Measurements from ENCODE around the gene PDE4B.
"Not testable (repeated sequence)": the region's sequence is repeated elsewhere in the genome, so short reads cannot be mapped to it uniquely, and the experiment has no call there.

PDE4B gene

GRCh38 chr1:65985393-65986066 lies 192.8 kb downstream of the PDE4B start:
- no peak for DNase-seq (ENCODE audit: insufficient read length, low spot score)
- no peak for FAIRE-seq

- no peak for FAIRE-seq
- DNase-seq (ENCODE audit: insufficient read length, low spot score) = no peak
Measured at GRCh38 chr1:65986146-65986545, 193.5 kb downstream of the PDE4B start.

DNA sequence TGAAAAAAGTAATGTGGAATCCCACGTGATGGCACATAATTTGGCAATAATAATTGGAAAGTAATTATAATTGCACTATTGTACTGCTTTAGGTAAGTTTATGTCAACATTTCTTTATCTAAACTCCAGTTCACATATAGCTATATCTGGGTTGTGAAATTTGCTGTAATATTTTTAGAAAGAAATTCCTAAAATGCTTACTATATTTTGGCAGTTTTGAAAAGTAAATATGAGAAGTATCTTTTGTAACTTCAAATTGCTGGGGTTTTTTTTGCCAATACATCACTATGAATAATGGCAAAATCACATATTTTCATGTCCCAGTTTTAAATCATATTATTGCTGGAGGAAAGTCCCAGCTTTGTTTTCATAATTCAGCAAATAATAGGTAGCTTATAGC lies 197.5 kb downstream of the PDE4B start:
- no peak for FAIRE-seq
- no peak for DNase-seq (ENCODE audit: insufficient read length, low spot score)

GRCh38 chr1:65991694-65992093 lies 199.0 kb downstream of the PDE4B start:
- DNase-seq (ENCODE audit: insufficient read length, low spot score) (no peak), FAIRE-seq (no peak)

GRCh38 chr1:65992165-65992821 lies 199.6 kb downstream of the PDE4B start:
- no peak for FAIRE-seq
- DNase-seq (ENCODE audit: insufficient read length, low spot score) = no peak

GRCh38 chr1:65992831-65993271 lies 200.2 kb downstream of the PDE4B start:
- FAIRE-seq (no peak), DNase-seq (ENCODE audit: insufficient read length, low spot score) (no peak)

GRCh38 chr1:65994223-65994622 lies 201.5 kb downstream of the PDE4B start:
- DNase-seq (ENCODE audit: insufficient read length, low spot score) (no peak), FAIRE-seq (no peak)

- no peak for FAIRE-seq
- no peak for DNase-seq (ENCODE audit: insufficient read length, low spot score)
Measured at GRCh38 chr1:65995336-65995735, 202.6 kb downstream of the PDE4B start.

GRCh38 chr1:65995928-65996327 lies 203.2 kb downstream of the PDE4B start:
- DNase-seq (ENCODE audit: insufficient read length, low spot score) (no peak), FAIRE-seq (no peak)

- DNase-seq (ENCODE audit: insufficient read length, low spot score) (no peak), FAIRE-seq (no peak)
Measured at GRCh38 chr1:65997693-65998092, 205.0 kb downstream of the PDE4B start.

GRCh38 chr1:65998763-65999583 lies 206.3 kb downstream of the PDE4B start:
- DNase-seq (ENCODE audit: insufficient read length, low spot score) = no peak

DNA sequence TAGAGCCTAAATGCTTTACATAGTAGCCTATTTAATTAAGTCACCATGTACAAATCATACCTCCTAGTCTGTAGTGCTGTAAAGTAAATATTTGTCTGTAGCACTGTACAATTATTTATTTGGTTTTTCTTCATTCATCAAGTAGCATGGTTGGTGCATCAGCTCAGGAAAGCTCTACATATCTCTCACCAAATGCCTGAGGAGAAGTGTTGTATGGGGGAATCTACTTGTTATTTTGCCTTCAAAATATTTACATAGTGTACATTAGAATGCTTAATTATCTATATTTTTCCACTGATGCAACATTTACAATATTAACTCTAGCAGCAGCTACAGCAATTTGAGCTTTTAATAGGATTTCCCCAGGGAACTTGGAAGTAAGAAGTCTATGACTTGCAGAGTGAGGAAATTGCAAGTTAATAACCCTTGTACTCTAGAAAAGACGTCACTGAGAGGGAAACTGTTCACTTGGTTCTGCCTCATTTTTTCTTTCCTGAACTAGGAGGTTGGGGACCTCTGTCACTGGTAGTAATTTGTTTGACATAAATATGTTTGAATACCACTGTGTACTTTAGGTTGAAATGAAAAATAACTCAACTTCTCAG lies 207.4 kb downstream of the PDE4B start:
- no peak for DNase-seq (ENCODE audit: insufficient read length, low spot score)
- FAIRE-seq = no peak

More at GRCh38 chr1:65998763-65999583, 206.3 kb downstream of the PDE4B start:
- no peak for FAIRE-seq

DNA sequence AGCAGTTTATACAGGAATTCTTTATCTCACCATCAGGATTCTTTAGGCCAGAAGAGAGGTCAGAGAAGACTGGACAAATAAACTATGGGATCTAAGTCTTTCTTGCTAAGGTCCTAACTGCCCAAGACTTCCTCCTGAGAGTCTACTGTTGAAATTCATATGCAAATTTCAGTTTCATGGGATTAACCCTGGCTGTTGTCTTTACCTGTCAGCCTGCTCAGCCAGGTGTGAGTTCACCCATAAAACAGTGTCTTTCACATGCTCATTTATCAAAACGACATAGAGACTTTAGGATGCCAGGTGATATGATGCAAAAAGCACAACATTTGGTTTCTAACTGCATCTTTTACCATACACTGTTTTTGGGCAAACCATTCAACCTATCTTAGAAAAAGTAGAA lies 211.0 kb downstream of the PDE4B start:
- FAIRE-seq (no peak), DNase-seq (ENCODE audit: insufficient read length, low spot score) (no peak)

DNA sequence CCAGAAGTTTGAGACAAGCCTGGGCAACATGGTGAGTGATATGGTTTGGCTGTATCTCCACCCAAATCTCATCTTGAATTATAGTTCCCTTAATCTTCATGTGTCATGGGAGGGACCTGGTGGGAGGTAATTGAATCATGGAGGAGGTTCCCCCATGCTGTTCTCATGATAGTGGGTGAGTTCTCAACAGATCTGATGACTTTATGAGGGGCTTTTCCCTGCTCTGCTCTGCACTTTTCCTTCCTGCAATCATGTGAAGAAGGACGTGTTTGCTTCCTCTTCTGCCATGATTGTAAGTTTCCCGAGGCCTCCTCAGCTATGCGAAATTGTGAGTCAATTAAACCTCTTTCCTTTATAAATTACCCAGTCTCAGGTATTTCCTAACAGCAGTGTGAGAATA lies 213.8 kb downstream of the PDE4B start:
- not testable (repeated sequence) for DNase-seq (ENCODE audit: insufficient read length, low spot score); FAIRE-seq

GRCh38 chr1:66012106-66012784 lies 219.6 kb downstream of the PDE4B start:
- FAIRE-seq (no peak), DNase-seq (ENCODE audit: insufficient read length, low spot score) (no peak)

DNA sequence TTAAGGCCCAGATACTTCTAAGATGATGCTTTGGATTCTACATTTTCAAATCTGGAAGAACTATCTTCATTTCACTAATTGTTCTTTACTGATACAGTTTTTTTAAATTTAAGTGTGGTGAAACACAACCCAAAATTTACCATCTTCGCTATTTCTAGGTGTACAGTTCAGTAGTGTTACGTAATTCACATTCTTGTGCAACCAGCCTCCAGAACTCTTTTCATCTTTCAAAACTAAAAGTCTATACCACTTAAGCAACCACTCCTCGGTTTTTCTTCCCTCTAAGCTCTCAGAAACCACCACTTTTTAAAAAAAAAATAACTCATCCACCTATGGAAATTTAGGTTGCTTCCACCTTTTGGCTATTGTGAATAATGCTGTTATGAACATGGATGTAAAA lies 220.7 kb downstream of the PDE4B start:
- no peak for DNase-seq (ENCODE audit: insufficient read length, low spot score)
- FAIRE-seq = no peak

DNA sequence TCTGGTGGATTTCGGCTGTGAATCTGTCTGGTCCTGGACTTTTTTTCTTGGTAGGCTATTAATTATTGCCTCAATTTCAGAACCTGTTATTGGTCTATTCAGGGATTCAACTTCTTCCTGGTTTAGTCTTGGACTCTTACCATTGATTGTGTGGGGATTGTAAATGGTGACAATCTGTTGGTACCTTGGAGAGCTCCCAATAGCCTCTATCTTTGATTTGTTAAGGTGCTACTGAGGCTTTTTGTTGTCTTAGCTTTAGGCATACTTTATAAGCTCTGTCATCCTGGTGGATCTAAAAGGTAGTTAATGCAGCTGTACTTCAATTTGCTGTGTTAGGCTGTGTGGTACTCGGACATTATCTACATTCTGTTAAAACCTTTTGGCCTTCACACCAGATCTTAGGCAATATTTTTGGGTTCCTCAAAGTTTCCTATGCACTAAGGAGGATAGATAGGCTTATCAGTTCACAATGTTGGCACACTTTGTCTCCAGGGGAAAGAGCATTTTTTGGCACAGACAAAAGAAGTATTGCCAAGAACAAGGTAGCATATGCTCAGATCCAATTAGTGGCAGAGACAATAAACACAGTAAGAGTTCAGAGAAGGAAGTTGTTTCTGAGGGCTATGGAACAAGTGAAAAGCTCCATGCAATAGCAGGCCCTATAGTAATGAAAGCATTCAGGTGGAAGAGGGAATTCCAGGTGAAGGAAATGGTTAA lies 230.4 kb downstream of the PDE4B start:
- FAIRE-seq (no peak), DNase-seq (ENCODE audit: insufficient read length, low spot score) (no peak)

GRCh38 chr1:66025188-66025587 lies 232.5 kb downstream of the PDE4B start:
- FAIRE-seq (no peak), DNase-seq (ENCODE audit: insufficient read length, low spot score) (no peak)

DNA sequence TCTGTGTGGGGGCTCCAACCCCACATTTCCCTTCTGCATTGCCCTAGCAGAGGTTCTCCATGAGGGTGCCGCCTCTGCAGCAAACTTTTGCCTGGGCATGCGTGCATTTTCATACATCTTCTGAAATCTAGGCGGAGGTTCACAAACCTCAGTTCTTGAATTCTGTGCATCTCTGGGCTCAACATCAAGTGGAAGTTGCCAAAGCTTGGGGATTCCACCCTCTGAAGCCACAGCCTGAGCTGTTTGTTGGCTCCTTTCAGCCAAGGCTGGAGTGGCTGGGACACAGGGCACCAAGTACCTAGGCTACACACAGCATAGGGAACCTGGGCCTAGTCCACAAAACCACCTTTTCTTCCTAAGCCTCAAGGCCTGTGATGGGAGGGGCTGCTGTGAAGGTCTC lies 235.3 kb downstream of the PDE4B start:
- no peak for DNase-seq (ENCODE audit: insufficient read length, low spot score)
- no peak for FAIRE-seq

- DNase-seq (ENCODE audit: insufficient read length, low spot score) (no peak), FAIRE-seq (no peak)
Measured at GRCh38 chr1:66033781-66034180, 241.1 kb downstream of the PDE4B start.

Data from GM19239 (cell line).